ENCODE measurements around the gene GRAP2.

GRAP2 gene

DNA sequence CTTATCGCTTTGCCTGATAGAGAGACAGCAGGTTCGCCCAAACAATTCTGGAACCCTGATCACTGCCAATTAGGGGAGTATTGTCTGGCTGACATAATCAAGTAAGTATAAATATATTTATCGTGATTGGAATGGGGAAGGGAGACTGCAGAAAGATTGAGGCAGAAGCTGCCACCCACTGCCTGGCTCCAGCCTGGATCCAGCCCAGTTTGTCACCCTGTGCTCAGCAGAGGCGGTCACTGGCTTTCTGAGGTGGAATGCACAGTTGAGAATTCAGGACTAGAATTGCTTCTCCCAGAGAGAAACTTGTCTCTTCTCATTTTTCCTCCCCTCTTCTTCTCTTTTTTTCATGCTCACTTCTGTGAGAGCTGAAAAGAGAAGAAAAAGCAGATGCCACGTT lies 25.9 kb downstream of the GRAP2 start:
- DNase-seq, result no peak

- no peak for DNase-seq
Observed at GRCh38 chr22:39927544-39927943, 26.7 kb downstream of the GRAP2 start.

DNA sequence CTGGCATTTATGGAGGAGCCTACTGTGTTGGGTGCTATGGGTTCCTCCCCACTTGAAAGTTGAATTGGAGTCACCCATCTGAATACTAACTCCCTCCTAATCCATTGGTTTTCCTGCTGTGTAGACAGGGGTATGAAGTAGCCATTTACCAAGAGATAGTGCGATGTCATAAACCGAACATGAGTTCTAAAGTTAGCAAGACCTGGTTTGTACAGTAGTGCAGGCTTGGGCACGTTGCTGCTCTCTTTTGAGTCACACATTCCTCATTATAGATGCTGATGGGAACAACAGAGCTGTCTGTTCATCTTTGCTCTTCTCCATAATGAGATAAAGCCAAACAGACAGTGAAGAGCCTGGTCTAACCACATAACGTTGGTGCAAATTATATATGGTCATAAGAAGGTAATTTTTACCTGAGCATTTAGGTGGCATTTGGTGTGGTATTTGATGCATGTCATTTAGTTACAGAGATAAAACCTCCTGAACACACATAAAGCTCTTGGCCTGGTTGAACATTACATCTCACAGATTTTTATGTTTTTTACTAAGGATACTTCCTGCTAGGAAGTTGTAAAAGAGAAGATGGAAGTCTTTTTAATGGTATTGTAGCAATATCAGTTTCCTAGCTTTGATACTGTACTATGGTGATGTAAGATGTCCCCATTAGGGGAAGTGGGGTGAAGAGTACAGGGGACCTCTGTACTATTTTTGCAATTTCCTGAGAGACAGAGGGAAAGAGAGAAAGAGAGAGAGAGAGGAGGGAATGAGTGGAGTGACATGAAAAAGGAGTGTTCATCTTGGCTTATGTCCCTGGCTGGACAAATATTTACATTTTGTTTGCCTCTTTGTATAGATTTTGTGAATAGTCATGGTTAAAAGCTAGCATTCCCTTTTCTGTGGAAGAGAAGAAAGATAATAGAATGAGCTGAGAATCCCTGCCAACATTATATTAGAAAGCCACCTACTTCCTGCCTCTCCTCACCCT lies 27.9 kb downstream of the GRAP2 start:
- no peak for DNase-seq

- DNase-seq, result no peak
Observed at GRCh38 chr22:39931251-39931650, 30.4 kb downstream of the GRAP2 start.

DNA sequence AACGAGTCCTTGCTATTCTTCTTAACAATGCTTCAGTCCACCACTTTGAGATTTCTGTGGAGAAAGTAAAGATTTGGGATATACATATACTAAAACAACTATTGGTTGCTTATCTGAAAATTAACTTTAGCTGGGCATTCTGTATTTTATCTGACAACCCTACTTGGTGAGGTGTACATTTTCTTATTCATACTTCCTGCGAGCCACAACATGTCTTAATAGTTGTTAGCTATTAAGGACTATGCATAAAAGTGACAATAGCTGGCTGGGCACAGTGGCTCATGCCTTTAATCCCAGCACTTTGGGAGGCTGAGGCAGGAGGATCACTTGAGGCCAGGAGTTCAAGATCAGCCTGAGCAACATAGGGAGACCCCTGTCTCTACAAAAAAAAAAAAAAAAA lies 31.3 kb downstream of the GRAP2 start:
- no peak for DNase-seq

DNA sequence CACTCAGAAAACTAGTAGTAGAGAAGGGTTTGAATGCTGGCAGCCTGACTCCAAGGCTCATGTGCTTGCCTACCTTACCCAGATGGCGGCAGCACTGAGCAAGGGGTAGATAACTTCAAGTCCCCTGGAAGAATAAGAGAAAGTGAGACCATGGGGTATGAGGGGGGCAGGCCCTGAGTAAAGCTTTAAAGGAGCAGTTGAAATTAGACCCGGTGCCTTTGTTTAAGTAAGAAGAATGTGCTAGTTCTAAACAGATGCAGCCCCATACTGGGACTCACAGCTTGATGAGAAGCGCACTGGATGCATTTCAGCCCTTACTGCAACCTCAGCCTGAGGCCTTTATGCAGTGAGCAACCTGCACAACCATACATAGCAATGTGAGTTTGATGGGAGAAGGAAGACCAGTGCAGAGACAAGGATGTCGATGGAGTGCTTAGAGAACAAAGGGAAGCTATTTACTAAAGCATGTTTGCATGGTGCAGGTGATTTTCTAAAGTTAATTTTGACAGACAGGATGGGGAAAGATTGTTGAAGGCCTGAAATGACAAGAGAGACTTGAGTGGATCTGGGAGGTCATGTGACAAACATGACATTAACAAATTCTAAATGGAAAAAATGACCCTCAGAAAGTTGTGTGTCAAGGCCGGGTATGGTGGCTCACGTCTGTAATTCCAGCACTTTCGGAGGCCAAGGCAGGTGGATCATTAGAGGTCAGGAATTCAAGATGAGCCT lies 32.2 kb downstream of the GRAP2 start:
- DNase-seq, result no peak

DNA sequence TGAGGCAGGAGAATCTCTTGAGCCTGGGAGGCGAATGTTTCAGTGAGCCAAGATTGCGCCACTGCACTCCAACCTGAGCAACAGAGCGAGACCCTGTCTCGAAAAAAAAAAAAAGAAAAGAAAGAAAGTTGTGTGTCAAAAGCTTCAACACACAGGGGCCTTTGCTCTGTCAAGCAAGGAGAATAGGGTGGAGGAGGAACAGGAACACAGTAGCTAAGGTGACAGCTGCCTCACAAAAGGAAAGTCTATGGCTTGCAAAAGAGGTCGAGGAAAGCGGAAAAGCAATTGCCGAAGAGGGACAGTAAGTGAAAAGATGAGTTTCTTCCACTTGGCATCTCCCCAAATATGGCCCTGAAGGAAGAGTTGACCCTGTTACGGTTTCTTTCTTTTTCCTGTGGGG lies 32.9 kb downstream of the GRAP2 start:
- no peak for DNase-seq

GRCh38 chr22:39935116-39935515 lies 34.2 kb downstream of the GRAP2 start:
- no peak for DNase-seq

DNA sequence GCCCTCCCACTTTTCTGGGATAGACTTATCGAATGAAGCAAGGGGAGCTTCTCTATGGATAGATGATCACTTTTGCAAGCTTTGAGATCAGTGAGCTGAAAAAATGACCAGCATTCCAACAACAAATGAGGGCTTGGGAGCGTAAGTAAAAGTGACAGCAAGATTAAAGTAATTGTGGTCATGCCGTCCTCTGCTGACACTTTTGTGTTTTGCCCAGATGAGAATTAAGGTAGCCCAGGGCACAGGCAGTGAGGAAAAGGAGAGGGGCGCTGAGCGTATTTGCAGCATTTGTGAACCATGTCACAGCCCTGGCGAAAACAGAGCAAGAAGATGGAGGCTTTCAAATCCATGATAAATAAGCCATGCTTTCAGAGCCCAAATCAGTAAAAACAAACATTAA lies 34.7 kb downstream of the GRAP2 start:
- DNase-seq, result no peak

GRCh38 chr22:39936523-39937145 lies 35.8 kb downstream of the GRAP2 start:
- DNase-seq, result no peak

DNA sequence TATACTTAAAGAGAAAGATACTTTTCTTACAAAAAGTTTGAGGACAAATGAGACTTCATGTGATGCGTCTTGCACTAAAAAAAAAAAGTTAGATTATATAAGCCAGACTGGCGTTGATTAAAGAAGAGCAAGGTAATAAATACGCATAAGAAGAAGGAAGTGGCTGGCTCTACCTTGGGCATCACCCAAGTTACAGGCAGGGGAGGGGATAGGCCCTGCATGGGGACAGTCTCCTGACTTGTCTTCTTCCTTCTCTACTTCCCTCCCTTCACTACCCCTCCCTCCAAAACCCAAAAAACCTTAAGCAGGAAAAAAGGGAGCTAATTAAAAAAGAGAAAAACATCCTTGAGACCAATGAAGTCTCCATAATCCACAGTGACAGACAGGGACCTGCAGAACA lies 37.0 kb downstream of the GRAP2 start:
- no peak for DNase-seq

DNA sequence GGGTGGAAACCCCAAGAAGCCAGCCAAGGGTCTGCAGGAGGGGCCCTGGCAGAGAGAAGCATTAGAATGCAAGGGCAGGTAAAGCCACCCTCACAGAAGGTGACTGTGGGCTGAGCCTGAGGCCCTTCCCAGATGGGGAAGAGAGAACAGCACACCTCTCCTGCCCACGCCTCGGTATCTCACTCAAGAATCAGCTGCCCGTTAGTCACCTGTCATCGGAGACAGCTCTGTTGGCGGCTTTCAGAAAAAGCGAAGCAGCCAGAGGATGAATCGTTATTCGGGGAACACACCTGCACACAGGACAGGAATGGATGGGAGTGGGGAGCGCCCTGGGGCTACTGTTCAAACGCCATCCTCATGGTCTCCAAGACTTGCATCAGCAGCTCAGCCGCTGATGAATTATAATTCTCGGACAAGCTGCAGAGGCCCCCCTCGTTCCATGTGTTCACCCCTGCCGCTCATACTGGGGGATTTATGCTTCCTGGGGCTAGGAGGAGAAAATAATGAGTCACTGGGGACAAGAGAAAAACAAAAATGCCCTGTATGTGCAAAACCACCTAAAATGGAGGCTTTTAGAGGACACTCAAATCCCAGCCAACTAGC lies 37.7 kb downstream of the GRAP2 start:
- DNase-seq, result no peak

DNA sequence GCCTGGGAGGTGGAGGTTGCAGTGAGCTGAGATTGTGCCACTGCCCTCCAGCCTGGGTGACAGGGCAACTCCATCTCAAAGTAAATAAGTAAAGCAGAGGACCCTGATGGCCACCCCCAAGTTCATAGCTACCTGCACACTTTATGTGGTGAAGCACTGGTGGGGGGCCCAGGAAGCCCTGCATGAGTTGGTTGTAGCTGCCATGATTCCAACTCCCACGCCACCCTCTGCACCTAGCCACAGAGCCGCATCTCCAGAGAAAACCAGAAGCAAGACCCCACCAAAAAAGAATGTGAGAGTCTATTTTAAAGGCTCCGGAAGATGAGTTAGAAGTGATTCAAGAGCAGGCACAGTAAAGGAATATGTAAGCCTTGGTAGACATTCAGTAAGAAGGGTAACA lies 38.9 kb downstream of the GRAP2 start:
- DNase-seq, result no peak

DNA sequence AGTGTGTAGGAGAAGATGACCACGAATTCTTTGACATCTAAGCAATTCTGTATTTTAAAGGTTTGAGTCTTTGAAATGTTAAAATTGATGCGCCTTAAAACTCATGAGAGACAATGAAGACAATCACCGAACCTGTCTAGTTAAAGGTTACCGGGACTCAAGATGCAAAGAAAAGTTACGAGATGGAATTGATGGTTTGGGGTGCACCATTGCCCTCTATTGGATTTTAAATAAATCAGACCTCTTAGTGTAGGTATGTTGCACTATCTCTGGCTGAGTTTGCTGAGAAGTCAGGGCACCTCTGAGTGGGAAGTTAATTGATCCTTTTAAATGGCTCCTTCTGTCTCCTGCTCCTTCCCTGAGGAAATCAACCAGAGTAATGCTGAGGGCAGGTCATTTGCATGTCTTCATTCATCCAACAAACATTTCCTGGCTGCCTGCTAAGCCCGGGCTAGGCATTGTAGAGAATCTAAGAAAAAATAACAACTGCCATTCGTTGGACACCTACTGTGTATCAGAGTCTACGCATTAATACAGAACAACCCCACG lies 39.9 kb downstream of the GRAP2 start:
- no peak for DNase-seq

DNA sequence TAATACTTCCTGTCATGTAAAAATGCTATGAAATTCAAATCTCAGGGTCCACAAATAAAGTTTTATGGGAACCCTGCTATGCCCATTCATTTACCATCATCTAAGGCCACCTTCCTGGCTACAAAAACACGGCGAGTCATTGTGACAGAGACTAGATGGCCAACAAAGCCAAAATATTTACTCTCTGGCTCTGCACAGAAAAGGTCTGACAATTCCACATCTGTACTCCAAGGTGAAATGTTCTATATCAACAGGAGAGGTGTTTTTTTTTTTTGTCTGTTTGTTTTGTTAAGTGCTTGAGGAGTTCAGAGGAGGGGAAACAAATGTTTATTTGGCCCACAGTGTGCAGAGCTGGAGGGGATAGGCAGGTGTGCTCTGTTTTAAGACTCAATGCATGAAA lies 40.7 kb downstream of the GRAP2 start:
- peak; percentile 83 for DNase-seq

DNA sequence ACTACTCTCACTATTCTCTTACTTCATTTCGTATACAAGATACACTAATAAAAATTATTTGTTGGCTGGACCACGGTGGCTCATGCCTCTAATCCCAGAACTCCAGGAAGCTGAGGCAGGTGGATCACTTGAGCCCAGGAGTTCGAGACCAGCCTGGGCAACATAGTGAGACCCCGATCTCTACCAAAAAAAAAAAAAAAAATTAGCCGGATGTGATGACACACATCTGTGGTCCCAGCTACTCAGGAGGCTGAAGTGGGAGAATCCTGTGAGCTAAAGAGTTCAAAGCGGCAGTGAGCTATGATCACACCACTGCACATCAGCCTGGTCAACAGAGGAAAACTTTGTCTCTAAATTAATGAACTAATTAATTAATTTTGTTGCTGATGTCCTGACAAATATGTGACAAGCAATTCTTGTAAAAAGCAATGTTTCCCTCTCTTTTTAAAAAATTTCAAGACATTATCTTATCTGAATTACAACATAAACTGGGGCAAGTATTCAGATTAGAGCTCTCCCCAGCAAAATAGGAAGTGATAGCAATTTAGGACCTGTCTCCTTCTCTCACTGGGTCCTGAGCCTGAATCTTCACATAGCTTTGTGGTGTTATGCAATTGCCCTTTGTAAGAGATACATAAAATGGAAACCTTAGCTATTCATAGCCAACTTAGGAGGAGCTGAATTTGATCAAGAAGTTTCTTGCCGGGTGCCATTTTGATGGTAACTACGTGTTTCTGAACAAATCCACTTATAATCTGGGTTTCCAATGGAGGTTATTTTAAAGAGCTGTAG lies 41.8 kb downstream of the GRAP2 start:
- no peak for DNase-seq

DNA sequence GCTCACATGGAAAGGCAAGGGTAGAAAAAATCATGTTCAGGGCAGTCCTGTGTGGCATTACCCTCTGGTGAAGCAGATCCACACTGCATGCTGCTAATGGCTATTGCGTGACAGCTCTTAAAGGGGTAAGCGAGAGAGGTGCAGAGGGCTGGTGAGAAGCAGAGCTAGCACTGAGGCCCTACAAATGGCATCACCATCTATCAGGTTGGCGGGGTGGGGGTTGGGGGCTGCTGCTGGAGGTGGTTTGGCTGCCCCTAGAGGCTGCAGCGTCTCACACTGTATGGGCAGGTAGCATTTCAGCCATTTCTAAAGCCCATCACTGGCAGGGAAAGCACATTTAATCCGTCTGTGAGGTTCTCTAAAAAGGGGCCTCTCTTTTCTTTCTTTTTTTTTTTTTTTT lies 42.5 kb downstream of the GRAP2 start:
- no peak for DNase-seq

DNA sequence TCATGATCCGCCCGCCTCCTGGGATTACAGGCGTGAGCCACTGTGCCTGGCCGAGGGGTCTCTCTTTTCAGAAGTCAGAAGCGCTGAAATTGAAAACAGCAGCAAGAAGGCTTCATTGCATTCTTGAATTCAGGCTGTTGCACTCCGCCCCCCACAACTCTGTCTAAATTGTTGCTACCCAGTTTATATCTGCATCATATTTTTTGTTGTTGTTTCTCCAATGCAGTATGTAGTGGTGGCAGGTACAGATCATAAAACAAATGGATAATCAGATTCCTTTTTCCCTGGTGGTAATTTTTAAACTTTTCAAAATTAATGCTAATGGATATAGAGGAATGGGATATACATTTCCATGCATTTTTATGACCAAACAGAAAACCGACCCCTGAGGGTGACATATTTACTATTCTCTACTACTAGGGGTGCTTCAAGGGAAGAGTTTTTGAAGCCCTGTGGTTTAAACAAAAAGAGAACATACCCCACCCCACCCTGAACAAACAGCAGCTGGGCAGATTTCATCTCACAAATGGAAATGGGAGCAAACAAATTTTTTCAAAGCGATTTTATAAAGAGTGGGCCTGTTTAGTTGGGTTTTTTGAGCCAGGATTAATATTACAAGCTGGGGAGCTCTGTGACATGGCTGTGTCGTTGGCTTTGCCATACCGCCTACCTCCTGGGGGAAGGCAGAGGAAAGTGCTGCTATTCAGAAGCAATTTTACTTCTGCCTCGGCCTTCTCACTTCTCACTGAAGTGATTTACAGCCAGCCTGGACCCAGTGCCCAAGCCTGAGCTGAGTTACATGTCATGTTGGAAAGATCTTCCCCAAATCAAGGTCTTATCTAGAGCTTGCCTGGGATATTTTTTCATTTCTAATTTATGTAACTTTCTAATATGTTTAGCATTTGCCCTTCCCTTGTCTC lies 43.3 kb downstream of the GRAP2 start:
- DNase-seq, result no peak

- DNase-seq, result no peak
Observed at GRCh38 chr22:39946126-39946502, 45.2 kb downstream of the GRAP2 start.

DNA sequence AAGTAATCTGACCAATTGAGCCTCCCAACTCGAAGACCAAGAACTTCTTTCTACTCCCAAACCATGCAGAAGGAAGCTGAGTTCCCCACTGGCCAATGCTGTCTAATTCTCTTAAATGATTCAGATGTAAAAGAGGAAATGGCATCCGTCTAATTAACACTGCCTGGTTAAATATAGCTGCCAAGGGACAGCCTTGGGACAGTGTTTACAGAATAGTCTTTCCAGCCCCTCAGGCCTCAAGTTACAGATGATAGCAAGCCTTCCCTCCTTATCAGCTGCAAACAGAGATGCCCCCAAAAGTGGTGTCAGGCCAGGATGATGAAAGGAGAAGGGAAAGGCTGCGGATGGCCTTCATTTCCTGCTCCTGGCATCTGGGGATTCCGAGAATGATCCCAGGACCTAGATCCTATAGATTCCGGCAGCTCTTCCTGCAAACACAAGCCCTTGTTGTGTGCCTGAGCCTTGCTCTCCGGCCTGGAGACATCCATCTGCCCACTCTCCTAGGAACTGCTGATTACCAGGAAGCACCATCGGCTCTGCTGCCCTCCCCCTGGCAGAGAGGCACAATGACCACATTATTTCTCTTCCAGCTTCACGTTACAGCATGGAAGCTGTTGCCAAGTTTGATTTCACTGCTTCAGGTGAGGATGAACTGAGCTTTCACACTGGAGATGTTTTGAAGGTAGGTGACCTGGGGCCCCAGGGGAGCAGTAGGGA lies 45.8 kb downstream of the GRAP2 start:
- peak; percentile 15 for DNase-seq

Data from NCI-H345 (cell line).